NCI-H345 treated with DMSO at 0.1 percent for 48 hours (cell line): Measurements from ENCODE around the gene ATAT1.
"Not testable (repeated sequence)": the region's sequence is repeated elsewhere in the genome, so short reads cannot be mapped to it uniquely, and the experiment has no call there.

ENCODE experiments used
- DNase-seq: peaks from one replicate; lab custom pipeline; 2025; ENCODE audit not compliant: unreplicated experiment; lab: John Stamatoyannopoulos, UW

ATAT1 gene

GRCh38 chr6:30647242-30648116 lies 20.8 kb downstream of the ATAT1 start:
- peak; percentile 85 for DNase-seq

DNA sequence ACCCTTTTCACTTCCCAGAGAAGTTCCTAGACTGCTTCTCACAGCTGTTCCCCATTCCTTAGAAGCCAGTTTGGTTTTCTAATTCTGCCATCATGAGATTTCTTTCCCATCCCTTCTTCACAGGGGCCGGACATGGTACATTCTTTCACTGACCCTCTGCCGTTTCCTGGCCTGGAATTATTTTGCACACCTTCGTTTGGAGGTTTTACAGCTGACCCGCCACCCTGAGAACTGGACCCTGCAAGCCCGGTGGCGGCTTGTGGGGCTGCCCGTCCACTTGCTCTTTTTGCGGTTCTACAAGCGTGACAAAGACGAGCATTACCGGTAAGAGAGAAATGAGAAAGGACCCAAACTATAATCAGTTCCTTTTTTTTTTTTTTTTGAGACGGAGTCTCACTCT lies 24.5 kb downstream of the ATAT1 start:
- no peak for DNase-seq

DNA sequence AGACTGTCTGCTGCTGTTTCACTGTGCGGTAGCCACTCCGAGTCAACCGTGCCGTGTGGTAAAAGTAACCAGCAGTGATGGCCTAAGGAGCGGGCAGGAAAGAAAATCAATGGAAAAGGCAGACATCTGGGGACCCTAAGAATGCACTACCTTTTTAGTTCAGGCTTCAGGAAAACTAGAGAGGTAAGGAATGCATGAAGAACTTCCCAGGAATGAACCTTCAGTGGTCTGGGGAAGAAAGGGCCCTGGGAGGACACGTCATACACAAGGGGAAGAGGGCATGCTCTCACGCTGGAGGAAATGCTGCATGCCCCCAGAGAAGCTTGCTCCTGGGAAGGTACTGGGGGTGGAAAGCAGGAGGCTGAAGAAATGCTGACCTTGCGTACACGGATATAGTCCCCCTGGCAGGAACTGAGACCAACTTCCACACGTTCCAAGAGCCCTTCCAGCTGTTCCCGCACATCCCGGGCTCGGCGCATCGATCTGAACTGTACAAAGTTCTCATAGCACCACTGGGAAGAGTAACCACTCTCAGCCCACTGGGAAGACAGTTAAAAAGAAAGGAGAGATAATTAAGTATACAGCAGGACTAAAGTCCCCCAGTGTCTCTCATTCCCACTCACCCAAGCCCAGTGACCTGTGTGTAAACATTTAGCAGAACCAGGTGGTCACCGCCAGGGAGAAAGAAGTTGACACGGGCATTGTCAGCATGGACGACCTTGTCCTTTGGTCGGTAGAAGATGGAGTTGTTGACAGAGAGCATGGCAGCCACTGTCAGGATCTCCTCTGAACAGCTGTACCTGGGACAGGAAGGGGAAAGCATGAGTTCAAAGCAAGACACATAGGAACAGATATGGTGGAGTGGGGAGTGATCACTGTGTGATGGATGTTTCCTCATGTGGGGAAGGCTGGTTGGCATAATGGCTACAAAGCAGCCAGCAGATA lies 28.4 kb downstream of the ATAT1 start:
- DNase-seq, result no peak

DNA sequence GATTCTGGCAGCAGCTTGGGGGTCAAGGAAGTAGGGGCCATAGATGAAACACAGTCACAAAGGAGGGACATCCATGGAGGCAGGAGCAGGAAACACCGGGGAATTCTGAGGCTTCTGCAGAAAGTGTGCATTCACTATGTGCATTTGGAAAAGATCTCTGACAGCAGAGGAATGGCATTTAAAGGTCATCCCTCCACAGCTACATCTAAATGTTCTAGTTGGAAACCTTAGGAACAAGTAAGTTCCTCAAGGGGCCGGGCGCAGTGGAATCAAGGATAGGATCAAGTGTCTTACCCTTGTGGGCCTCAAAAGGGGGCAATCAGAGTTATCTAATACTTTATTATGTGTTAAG lies 29.0 kb downstream of the ATAT1 start:
- no peak for DNase-seq

DNA sequence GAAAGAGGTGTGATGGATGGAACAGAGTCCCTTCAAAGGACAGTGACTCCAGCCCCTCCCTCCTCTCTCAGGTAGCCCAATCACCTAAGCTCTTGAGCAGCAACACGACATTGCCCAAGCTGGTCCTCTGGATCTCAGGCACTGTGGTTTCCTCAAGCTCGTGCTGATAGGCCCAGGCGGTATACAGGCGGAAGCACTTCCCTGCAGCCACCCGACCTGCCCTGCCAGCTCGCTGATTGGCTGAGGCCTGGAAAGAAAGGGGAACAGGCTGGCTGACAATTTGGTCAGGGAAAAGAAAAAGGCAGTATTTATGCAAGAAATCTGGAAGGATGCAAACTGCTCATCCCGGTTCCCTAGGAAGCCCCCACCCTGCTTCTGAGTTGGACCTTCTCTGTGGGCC lies 29.8 kb downstream of the ATAT1 start:
- DNase-seq, result no peak

DNA sequence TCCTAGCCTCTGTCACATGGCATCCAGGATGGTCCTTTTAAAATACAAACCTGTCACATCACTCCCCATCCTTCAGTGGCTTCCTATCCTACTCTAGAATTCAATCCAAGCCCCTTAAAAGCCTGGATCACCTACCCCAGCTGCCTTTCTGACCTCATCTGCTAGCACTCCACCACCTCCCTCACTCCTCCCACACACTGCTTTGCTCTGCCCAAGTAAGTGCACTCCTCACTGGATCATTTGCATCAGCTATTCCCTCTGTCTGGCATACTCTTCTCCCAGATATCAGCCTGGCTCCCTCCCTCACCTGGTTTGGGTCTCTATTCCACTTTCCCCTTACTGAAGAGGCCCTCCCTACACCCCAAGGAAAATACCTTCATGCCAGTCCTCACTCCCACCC lies 30.8 kb downstream of the ATAT1 start:
- DNase-seq, result no peak

- DNase-seq, result not testable (repeated sequence)
Observed at GRCh38 chr6:30657922-30658321, 31.2 kb downstream of the ATAT1 start.

DNA sequence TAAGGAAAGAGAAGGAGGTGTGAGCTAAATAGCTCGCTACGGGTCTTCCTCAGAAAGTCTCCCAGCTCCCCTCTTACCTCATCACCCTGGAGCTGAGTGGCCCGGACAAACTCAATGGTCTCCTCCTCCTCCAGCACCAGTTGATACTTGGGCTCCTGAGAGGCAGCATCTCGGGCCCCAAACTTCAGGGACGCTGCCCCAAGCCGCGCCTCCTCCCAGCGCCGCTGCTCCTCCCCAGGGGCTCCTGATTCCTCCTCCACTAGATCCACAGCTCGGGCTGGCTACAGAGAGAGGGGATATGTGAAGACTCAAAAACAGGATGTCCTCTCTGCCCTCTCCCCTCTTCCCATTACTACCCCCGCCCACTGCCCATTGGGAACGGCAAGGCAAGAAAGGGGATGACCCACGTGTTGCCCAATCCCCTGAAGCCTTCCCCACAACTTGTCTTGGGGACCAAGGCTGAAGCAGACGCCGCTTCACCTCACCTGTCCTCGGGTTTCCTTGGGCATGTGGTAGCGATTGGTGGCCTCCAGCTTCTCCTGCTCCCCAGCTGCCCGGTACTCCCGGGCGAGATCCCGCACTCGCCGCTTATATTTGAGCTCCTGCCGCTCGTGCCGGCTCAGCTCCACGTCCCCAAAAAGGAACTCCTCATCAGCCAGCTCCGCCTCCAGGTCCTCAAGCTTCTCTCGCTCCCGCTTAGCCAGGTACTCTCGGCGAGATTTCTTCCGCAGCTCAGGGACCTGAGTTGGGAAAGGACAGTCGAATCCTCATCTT lies 38.5 kb downstream of the ATAT1 start:
- DNase-seq, result no peak

- not testable (repeated sequence) for DNase-seq
Observed at GRCh38 chr6:30666300-30666699, 39.6 kb downstream of the ATAT1 start.

- no peak for DNase-seq
Observed at GRCh38 chr6:30670760-30671527, 44.3 kb downstream of the ATAT1 start.

DNA sequence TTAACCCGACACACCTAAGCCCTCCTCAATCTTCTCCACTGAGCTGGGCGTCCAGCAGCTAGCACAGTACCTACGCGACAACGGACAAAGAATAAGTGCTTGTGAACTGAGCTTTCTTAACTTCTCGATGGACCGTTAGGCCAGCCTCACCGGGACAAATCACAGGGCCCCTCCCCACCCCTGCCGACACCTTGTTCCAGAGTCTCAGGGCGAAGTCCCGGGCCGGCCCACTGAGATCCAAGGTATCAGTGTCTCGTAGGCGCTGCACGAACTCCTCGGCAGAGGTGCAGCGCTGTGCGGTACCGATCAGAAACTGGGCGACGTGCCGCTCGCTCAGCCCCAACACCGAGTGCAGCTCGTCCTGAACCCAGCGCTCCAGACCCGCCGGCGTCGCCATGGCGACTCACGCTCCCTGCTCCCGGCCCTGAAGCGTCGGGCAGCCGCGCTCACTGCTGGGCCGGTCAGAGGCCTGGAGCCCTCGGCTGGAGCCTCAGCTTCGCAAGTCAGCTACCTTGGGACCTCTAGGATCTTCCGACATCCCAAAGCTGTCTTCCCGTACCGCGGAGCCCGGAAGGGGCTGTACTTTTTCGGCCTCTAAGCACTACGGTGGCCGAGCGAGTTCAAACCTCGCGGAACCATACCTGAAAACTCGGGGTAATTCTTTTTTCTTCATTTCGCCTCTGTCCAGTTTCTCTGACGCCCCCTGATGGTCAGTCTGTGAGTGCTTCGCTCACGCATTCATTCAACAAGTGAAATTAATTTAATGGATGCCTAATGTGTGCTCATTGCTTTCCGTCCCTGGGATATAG lies 46.0 kb downstream of the ATAT1 start, which contains the start of gene DHX16:
Gene DHX16 (minus strand): TSS at position 562 of the 809 bp plus-strand sequence. CDS start 165 bp downstream, at position 397.
- DNase-seq, result peak; percentile 94

DNA sequence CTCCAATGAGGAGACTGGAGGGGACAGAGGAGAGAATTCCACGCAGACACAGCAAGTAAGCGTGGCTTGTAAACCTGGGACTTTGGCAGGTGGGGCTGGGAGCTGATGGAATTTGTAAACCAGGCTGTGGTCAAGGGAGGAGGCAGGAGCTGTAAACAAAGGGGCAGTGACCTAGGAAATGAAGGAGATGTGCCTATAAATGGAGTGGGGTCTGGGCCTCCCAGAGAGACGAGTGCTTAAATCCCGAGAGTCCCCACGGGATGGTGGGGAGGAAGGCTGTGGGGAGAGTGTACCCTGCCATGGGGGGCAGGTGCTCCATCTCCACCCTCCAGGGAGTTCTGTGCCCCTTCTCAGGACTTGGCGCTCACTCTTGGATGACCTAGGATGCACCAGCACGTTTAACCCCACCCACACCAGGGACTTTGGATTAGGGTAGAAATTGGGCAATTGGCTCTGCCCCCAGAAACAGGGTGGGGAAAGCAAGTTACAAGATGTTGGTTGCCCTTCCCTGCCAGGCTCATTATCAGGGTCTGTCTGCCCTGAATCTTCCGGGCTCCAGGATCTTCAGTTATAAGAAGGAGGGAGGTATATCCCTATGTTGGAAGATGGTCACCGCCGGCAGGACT lies 50.1 kb downstream of the ATAT1 start:
- DNase-seq, result no peak

DNA sequence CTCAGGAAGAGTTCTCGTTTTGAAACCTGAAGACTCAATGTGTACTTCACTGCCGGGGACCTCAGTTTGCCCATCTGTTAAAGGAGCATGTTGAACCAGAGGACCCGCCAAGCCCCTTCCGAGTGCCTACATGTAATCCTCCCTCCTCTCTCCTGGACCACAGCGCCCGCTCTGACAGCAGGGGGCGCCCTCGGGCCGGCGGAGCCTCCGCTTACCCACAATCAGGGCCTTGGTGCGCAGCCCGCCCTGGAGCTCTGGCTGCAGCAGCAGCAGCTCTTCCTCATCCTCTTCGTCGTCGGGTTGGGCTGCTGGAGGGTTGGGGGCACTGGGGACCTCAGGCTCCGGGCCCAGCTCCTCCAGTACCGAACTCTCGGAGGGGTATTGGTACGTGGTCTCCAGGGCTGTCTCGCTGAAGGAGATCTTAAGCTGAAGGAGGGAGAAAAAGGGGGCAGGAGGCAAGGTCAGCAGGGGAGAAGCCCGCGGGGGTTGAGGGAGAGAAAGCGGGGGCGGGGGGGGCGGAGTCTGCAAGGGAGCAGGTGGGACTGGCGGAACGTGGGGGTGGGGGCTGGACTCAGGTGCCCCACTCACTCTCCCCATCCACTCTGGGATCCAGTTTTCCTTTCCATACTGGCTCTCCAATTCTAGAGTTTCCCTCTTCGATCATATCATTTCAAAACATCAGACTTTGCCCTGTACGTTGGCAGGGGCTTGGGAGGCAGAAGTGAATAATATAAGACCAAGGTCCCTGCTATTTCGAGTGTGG lies 52.5 kb downstream of the ATAT1 start:
- DNase-seq, result no peak

DNA sequence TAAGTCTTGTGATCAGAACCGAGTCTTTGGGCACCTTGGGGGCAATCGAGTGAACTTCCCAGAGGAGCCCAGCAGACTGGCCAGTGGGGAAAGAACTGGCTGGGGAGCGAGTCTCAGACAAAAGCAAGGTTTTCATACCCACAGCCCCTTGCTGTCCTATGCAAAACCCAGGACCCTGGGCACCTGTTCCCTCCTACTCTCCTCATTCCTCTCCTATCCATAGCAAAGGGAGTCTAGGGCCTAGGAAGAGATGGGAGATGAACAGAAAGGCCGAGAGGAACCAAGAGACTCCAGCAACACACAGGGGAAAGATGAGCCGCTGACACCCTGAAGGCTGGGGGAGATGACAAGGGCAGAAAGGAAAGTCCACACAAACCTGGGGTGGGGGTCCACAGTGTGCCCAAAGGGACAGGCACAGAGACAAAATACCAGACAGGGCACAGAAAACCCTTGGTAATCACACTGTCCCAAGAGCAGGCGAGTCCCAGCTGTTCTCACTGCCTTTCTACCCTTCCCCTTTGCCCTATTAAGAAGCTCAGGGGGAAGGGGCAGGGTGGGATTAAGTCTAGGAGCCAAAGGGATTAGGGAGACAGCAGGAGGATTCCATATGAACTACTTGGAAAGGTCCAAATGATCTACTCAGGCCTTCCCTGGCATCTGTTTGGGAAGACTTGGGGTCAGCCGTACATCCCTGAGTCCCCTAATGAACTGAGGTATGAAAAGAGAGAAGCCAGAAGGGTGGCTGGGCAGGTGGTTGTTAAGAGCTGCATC lies 53.3 kb downstream of the ATAT1 start:
- DNase-seq, result no peak

DNA sequence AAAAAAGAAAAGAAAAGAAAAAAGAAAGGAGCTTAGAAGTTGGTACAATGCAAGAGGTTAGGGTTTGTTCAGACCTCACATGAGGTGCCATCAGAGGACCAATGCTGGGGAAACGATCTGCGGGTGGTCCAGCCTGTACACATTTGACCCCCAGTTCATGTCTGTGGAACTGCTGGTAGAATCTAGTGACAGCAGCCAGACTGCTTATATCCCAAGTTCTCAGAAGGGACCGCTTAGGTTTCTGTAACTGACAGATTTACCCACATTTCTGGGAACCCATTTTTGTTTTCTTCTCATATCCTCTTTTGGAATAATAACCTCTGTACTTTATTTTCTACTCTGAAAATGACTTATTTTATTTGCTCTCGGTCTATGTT lies 55.1 kb downstream of the ATAT1 start:
- no peak for DNase-seq

GRCh38 chr6:30682143-30683117 lies 55.8 kb downstream of the ATAT1 start:
- DNase-seq, result no peak
